HG02763 (cell line): ENCODE results near the gene NEMF.
"Not testable (repeated sequence)": the region's sequence is repeated elsewhere in the genome, so short reads cannot be mapped to it uniquely, and the experiment has no call there.

Experiments
- ATAC-seq: cut with Tn5 transposase; IDR thresholded peaks from one replicate; pipeline ENCODE4 v1.9.1; 2021; ENCODE audit warnings: mild to moderate bottlenecking, moderate library complexity; ENCODE audit not compliant: unreplicated experiment

Gene NEMF

DNA sequence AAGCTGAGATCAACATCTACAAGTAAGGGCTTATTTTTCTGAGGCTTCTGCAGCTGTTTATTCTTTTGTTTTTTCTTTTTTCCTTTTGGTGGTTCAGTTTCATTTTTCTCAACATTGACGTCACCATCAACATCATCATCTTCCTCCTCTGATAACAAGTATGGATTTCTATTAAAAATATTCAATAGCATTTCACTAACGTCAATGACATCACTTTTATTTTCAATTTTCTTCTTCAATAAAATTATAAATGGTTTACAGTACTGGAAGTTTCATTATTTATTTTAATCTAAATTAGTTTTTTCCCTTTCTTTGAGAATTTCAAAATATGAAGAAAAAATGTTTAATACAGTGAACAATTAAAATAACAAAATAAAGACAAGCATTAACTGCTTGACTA, 23.9 kb downstream of the NEMF start:
- ATAC-seq = no peak

- ATAC-seq = no peak
These were observed 32.4 kb downstream of the NEMF start for GRCh38 chr14:49820176-49820575.

- ATAC-seq = no peak
These were observed 35.7 kb downstream of the NEMF start for GRCh38 chr14:49816844-49817243.

DNA sequence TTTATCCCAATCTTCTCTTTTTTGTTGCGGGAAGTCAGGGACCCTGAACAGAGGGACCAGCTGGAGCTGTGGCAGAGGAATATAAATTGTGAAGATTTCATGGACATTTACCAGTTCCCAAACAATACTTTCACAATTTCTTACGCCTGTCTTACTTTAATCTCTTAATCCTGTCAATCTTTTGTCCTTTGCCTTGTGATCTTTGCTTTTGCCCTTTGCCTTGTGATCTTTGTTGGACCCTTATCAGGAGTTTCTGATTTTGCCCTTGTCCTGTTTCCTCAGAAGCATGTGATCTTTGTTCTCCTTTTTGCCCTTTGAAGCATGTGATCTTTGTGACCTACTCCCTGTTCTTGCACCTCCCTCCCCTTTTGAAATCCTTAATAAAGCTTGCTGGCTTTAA, 36.5 kb downstream of the NEMF start:
- not testable (repeated sequence) for ATAC-seq

DNA sequence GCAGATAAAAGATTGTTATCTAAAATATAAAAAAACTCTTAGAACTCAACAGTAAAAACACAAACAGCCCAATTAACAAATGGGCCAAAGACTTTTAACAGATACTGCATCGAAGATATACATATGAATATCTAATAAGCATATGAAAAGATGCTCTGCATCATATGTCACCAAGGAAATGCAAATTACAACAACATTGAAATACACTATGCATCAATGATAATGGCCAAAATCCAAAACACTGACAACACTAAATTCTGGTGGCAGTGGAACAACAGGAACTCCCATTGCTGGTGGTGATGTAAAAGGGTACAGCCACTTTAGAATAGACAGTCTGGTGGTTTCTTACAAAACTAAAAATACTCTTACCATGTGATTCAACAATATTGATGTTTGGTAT, 43.8 kb downstream of the NEMF start:
- ATAC-seq = no peak

DNA sequence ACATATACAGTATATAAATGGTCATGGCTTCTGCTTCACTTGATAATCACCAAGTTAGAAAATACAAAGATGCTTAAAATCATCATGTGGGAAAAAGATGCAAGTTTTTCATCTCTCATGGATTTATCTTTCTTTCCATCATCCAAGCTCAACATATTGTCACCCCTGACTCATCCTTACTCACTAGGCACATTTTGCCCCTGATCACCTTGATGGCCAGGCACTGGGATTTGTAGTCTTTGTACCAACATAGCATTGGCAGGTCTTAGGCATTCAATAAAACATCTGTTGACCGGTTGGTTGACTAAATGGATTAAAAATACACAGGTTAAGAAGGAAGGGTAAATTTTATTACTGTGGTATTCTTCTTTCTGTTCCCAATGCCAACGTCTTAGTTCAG, 56.6 kb downstream of the NEMF start:
- ATAC-seq = no peak

GRCh38 chr14:49792618-49793017, 60.0 kb downstream of the NEMF start:
- ATAC-seq = no peak

DNA sequence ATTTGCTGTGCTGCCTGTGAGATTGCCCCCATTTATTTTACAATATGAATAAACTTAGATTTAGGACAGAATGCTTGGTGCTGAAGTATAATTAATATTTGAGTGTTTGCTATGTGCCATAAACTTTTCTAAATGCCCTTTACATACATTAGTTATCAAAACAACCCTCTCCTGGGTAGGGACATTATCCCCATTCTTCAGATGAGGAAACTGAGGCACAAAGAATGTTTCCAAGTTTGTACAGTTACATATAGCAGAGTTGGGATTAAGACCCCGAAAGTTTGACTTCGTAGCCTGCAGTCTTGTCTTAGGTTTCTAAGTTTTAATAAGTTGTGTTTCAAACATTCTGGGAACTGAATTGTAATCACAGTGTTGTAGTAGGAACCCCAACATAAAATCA, 66.3 kb downstream of the NEMF start:
- ATAC-seq = no peak

DNA sequence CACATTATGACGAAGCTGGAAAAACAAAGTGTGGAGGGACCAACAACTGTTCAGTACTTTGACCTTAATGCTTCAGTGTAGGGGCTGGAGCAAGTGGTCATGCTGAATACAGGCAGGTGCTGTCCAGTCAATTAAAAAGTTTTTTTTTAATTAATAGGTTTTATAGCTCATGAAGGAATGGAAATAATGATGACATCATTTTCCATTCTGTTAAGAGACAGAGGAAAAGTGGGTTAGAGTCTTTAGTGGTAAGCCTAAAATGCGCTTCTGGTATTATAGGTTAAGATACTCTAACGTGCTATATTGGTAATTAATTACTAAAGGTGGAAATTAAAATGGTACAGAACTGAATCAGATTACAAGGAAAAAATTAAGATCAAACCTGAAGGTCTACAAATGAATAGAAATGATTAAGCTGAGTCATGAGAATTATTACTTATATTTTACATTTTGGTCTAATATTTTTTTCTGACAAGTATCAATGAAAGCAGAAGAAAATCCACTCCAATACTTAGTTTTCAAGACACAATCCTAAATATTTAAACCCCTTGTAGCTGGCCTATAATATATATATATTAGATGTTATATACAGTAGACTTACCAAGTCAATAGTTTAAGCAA, 69.1 kb downstream of the NEMF start:
- ATAC-seq = no peak

- ATAC-seq = not testable (repeated sequence)
These were observed 71.5 kb downstream of the NEMF start for GRCh38 chr14:49781040-49781439.

GRCh38 chr14:49778421-49778820, 74.2 kb downstream of the NEMF start:
- no peak for ATAC-seq

DNA sequence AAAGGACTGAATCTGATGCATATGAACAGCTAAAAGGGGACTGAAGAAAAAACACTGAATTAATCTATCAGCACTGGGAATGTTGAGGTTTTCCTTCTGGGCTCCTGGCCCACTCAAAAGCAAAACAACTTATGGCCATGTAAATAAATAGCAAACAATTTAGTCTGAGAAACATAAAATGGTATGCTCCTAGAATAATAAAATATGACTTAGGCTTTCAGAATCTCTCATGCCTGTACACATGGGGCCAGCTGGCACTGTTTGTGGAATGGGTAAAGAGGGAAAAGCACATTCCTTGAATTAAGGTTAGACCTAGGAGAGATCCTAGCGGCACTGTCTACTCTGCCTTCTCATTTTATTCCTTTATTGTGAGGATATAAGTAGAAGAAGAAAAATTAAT, 78.5 kb downstream of the NEMF start:
- no peak for ATAC-seq

DNA sequence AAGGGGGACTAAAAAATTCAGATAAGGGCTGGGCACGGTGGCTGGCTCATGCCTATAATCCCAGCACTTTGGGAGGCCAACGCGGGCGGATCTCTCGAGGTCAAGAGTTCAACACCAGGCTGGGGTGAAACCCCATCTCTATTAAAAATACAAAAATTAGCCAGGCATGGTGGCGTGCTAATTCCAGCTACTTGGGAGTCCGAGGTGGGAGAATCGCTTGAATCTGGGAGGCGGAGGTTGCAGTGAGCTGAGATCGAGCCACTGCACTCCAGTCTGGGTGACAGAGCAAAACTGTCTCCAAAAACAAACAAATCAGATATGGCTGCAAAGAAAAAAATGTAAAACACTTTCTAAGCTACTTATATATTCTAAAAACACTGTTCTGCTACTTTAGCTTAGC, 80.9 kb downstream of the NEMF start:
- not testable (repeated sequence) for ATAC-seq

GRCh38 chr14:49770212-49770817, 82.3 kb downstream of the NEMF start:
- ATAC-seq = no peak

DNA sequence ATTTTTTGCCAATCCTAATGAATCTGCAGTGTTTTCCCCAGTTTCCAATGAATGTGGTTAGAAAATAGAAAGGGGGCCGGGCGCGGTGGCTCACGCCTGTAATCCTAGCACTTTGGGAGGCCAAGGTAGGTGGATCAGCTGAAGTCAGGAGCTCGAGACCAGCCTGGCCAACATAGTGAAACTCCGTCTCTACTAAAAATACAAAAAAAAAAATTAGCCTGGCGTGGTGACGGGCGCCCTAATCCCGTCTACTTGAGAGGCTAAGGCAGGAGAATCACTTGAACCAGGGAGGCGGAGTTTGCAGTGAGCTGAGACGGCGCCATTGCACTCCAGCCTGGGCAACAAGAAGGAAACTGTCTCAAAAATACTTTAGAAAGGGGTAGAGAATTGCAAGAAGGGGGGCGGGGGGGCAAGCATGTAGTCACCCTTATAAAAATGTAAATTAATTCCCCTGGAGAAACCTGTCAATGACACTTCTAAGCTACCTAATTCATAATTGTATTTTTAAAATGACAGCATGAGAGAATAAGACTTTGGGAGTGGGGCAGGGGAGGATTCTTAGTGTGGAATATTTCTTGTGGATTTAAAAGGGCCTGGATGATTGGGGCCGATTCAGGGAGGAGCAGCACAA, 82.9 kb downstream of the NEMF start:
- ATAC-seq = no peak

DNA sequence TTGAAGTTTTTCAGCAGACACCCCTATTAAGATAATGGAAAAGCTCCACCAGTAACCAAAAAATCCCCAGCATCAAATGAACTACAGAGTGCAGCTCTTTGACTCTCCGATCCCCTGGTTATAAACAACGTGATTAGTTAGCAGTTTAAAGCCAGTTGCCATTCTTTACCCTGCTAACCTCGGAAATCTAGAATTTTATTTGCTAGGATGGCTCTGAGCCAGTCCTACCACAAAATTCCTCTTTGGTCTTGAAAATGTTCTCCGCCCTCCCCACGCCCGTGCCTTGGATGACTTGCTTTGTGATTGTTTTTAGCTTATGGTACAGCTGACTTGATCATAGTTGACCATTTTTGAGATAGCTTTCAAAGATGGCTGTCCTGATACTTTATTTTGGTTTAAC, 83.4 kb downstream of the NEMF start:
- no peak for ATAC-seq

DNA sequence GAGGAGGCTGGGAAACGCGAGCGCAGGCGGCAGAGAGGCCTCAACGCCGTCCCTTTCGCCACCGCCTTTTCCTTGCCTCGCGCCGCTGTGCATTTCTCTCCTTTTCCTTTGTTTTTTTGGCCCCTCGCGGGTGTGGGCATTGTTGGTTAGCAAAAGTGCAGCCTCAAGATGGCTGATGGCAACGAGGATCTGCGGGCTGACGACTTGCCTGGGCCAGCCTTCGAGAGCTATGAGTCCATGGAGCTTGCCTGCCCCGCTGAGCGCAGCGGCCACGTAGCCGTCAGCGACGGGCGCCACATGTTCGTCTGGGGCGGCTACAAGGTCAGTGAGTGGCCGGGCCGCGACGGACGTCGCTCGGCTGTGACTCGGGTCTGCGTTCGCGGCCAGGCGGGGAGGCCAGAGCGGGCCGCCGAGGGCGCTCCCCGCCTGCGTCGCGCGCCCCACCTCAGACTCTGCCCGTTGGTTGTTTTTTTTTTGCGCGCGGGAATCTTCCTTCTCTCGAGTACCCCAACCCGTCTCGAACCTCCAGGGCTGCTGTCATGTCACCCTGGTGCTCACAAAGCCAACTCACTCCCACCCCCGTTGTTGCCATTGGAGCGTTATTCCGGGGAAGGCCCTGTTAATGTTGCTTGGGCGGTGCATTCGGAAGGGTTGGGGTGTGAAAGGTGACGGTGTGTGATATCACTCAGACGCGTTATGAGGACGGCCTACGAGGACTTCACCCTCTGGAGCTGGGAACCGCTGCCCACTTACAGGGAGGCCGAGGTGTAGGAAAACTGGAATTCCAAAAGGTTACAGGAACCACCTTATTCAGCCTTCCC, 84.1 kb downstream of the NEMF start:
- peak; percentile 20 for ATAC-seq

- peak; percentile 94 for ATAC-seq
These were observed 84.9 kb downstream of the NEMF start, which contains the start of gene KLHDC2 for GRCh38 chr14:49767571-49768300. TSS of gene KLHDC2 (plus strand) at chr14:49768153. CDS start at chr14:49768469, 316 bp downstream.

DNA sequence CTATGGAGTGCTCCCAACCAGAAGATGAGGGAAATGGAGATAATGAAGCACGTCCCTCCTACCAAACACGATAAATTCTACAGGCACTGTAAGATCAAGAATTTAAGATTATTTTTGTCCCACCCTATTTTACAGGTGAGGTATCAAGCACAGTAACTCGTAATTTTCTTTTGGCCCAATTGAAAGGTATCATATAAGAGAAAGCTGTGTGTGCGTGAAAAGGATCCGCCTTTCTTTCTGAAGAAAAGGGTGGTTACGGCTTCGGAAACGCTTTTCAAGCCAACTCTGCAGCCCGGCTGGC, 85.4 kb downstream of the NEMF start:
- no peak for ATAC-seq

GRCh38 chr14:49766839-49767238, 85.7 kb downstream of the NEMF start:
- no peak for ATAC-seq
